HL-60 (cell line): Measurements from ENCODE around the gene LIG1.

ENCODE experiments used
- DNase-seq, 2 experiments: peaks; one replicate each; pipeline ENCODE4 v3.0.0-alpha.2; 2010 to 2020; ENCODE audit warnings: low read depth in 1 of 2, low spot score in 1 of 2
- H3K27ac ChIP-seq: fragments of 250-450 bp; sonication (Bioruptor Pico); replicated peaks from 2 replicates; pipeline ENCODE4 v1.5.1; 2020; ENCODE audit warnings: mild to moderate bottlenecking, moderate library complexity
- H3K27me3 ChIP-seq: fragments of 250-450 bp; sonication (Bioruptor Pico); 2 replicates; pipeline ENCODE4 v1.5.1; 2021; ENCODE audit warnings: mild to moderate bottlenecking, moderate library complexity; ENCODE audit not compliant: insufficient read depth, poor library complexity, severe bottlenecking
- H3K4me3 ChIP-seq: replicated peaks from 2 replicates; pipeline ENCODE4 v1.5.1; 2011; ENCODE audit warnings: mild to moderate bottlenecking, control low read depth, low read length; ENCODE audit not compliant: insufficient read depth
- GABPA ChIP-seq: IDR thresholded peaks from 2 replicates; pipeline ENCODE4 v1.6.1; 2012; ENCODE audit warnings: low read depth
- POLR2AphosphoS5 ChIP-seq: IDR thresholded peaks from 2 replicates; pipeline ENCODE4 v1.6.1; 2012; ENCODE audit warnings: low read depth
- REST ChIP-seq: IDR thresholded peaks from 2 replicates; pipeline ENCODE4 v1.6.1; 2012; ENCODE audit warnings: low read depth; ENCODE audit not compliant: insufficient replicate concordance
- SPI1 ChIP-seq: IDR thresholded peaks from 2 replicates; pipeline ENCODE4 v1.6.1; 2012; ENCODE audit warnings: low read depth, mild to moderate bottlenecking, borderline replicate concordance
- TF ChIP-seq, protein P1 (sequence below): IDR thresholded peaks from one replicate; pipeline ENCODE4 v1.5.1; 2011; ENCODE audit warnings: low read length, control low read depth, inconsistent platforms; ENCODE audit not compliant: insufficient read depth

Gene LIG1

DNA sequence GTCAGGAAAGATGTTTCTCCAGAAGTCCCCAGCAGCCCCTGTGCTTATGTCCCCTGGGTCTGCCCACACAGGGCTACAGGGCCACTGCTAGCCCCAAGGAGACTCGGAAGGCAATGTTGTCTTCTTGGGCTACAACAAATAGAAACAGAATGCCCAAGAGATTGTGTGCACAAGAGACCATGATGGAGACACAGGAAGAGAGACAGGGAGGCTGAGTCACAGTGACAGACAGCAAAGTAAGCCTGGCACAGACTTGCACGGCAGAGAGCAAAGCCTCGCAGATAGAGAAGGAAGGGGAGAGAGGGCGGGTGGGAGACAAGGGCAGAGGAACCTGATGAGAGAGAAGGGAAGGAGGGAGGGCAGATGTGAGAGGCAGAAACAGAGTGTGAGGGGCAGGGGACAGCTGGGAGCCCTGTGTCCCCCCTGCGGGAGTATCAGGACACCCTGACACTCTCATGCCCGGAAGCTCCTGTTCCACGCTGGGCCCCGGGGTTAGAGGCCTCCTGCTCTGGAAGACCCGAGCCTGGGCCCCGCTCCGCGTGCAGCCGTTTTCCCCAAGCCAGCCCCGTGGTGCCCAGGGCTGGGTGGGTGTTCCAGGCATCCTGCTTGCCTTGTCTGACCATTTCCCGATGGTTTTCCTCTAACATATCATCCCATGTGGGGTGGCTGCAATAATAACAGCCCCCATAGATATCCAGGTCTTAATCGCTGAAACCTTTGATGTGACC, 56.8 kb downstream of the LIG1 start:
- DNase-seq, result no peak
- Histone ChIP-seq H3K27ac (no peak overlapping the region), H3K4me3 (no peak overlapping the region), H3K27me3 (no peaks in the 10 kb centered on the region)
- no peak for TF ChIP-seq POLR2AphosphoS5
- TF ChIP-seq GABPA, result no peak
- TF ChIP-seq SPI1, result no peak
- TF ChIP-seq, protein P1, sequence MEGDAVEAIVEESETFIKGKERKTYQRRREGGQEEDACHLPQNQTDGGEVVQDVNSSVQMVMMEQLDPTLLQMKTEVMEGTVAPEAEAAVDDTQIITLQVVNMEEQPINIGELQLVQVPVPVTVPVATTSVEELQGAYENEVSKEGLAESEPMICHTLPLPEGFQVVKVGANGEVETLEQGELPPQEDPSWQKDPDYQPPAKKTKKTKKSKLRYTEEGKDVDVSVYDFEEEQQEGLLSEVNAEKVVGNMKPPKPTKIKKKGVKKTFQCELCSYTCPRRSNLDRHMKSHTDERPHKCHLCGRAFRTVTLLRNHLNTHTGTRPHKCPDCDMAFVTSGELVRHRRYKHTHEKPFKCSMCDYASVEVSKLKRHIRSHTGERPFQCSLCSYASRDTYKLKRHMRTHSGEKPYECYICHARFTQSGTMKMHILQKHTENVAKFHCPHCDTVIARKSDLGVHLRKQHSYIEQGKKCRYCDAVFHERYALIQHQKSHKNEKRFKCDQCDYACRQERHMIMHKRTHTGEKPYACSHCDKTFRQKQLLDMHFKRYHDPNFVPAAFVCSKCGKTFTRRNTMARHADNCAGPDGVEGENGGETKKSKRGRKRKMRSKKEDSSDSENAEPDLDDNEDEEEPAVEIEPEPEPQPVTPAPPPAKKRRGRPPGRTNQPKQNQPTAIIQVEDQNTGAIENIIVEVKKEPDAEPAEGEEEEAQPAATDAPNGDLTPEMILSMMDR, result no peak
- TF ChIP-seq REST, result no peak

DNA sequence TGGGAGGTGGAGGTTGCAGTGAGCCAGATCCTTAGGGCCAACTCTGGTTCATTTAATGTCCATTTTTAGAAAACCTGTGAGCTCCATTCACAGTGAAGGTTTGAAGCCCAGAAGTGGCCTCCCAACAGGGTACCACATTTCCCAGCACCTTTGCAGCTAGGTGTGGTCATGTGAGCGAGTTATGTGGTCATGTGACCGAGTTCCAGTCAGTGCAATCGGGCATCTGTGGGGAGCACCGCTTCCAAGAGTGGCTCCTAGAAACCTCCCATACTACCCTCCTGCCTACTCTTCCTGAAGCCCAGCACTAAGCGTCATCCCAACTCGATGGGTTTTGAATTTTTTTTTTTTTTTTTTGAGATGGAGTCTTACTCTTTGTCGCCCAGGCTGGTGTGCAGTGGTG, 58.9 kb downstream of the LIG1 start:
- H3K27ac ChIP-seq, result no peak overlapping the region
- TF ChIP-seq GABPA (no peak), SPI1 (no peak), REST (no peak), POLR2AphosphoS5 (no peak)
- TF ChIP-seq, protein P1, result no peak
- no peaks in the 10 kb centered on the region for H3K27me3 ChIP-seq
- H3K4me3 ChIP-seq, result no peak overlapping the region
- DNase-seq, result no peak

GRCh38 chr19:48110350-48110966, 59.7 kb downstream of the LIG1 start, which contains the start of gene PLA2G4C:
Gene PLA2G4C, minus strand, starts transcription at chr19:48110817. Its CDS starts 4,288 bp downstream, at chr19:48106529.
- Histone ChIP-seq H3K27ac (no peak within 1 kb of the TSS), H3K27me3 (no peaks in the 10 kb centered on the region), H3K4me3 (peak within 1 kb of the TSS; percentile 57)
- peak; percentile 50 to 76 for DNase-seq
- TF ChIP-seq SPI1 (no peak), GABPA (no peak), REST (peak; percentile 94)
- TF ChIP-seq, protein P1, result no peak
